GM10847 (cell line): ENCODE data around the gene ANXA5.

ENCODE experiments used
- POLR2A ChIP-seq: IDR thresholded peaks from 2 replicates; pipeline ENCODE4 v1.6.1; 2011; ENCODE audit not compliant: insufficient read length; ENCODE audit errors: extremely low read depth

The ANXA5 gene

GRCh38 chr4:121721700-121722099 lies 24.9 kb upstream of the ANXA5 start:
- no peak for TF ChIP-seq POLR2A

GRCh38 chr4:121720109-121720508 lies 23.3 kb upstream of the ANXA5 start:
- no peak for TF ChIP-seq POLR2A

- TF ChIP-seq POLR2A: no peak
Observed at GRCh38 chr4:121717680-121718237, 21.0 kb upstream of the ANXA5 start.

- TF ChIP-seq POLR2A: no peak
Observed at GRCh38 chr4:121714548-121714947, 17.8 kb upstream of the ANXA5 start.

- no peak for TF ChIP-seq POLR2A
Observed at GRCh38 chr4:121712783-121713182, 16.0 kb upstream of the ANXA5 start.

- TF ChIP-seq POLR2A: no peak
Observed at GRCh38 chr4:121712001-121712651, 15.3 kb upstream of the ANXA5 start.

- TF ChIP-seq POLR2A: no peak
Observed at GRCh38 chr4:121711263-121712000, 14.7 kb upstream of the ANXA5 start.

GRCh38 chr4:121709766-121710405 lies 13.1 kb upstream of the ANXA5 start:
- no peak for TF ChIP-seq POLR2A

- TF ChIP-seq POLR2A: no peak
Observed at GRCh38 chr4:121707344-121707743, 10.6 kb upstream of the ANXA5 start.

GRCh38 chr4:121706595-121707021 lies 9.8 kb upstream of the ANXA5 start:
- TF ChIP-seq POLR2A: no peak

GRCh38 chr4:121705521-121705920 lies 8.7 kb upstream of the ANXA5 start:
- no peak for TF ChIP-seq POLR2A

- TF ChIP-seq POLR2A: no peak
Observed at GRCh38 chr4:121702136-121702535, 5.4 kb upstream of the ANXA5 start.

- no peak for TF ChIP-seq POLR2A
Observed at GRCh38 chr4:121701263-121701662, 4.5 kb upstream of the ANXA5 start.

GRCh38 chr4:121698236-121698671 lies 1.5 kb upstream of the ANXA5 start:
- no peak for TF ChIP-seq POLR2A

- TF ChIP-seq POLR2A: no peak
Observed at GRCh38 chr4:121697564-121697963, 784 bp upstream of the ANXA5 start.

- TF ChIP-seq POLR2A: no peak
Observed at GRCh38 chr4:121696170-121696580, 605 bp downstream of the ANXA5 start.
